CD4-positive, alpha-beta T cell treated with Interleukin-6 at 100 ng/mL for 8 hours (primary cell): ENCODE measurements around the gene NFIL3.
"Not testable (repeated sequence)": the region's sequence is repeated elsewhere in the genome, so short reads cannot be mapped to it uniquely, and the experiment has no call there.

Experiments used
- DNase-seq: peaks from one replicate; pipeline ENCODE4 v3.0.0-alpha.2; 2020; ENCODE audit warnings: mixed read lengths, low spot score

Gene NFIL3

GRCh38 chr9:91423785-91424402 lies at the start of gene NFIL3:
TSS of gene NFIL3 (minus strand) at chr9:91423832. CDS start at chr9:91410734, 13,098 bp downstream.
- peak; percentile 55 for DNase-seq

- DNase-seq: not testable (repeated sequence)
Observed at GRCh38 chr9:91471524-91471923, 47.9 kb upstream of the NFIL3 start.

GRCh38 chr9:91465420-91465819 lies 41.8 kb upstream of the NFIL3 start:
- no peak for DNase-seq

GRCh38 chr9:91458906-91459305 lies 35.3 kb upstream of the NFIL3 start:
- no peak for DNase-seq

- DNase-seq: no peak
Observed at GRCh38 chr9:91452844-91453243, 29.2 kb upstream of the NFIL3 start.

- DNase-seq: no peak
Observed at GRCh38 chr9:91451431-91452270, 28.0 kb upstream of the NFIL3 start.

GRCh38 chr9:91445135-91445534 lies 21.5 kb upstream of the NFIL3 start:
- DNase-seq: no peak

GRCh38 chr9:91443994-91444392 lies 20.4 kb upstream of the NFIL3 start:
- DNase-seq: no peak

GRCh38 chr9:91443321-91443993 lies 19.8 kb upstream of the NFIL3 start:
- DNase-seq: no peak

- DNase-seq: no peak
Observed at GRCh38 chr9:91436841-91437240, 13.2 kb upstream of the NFIL3 start.

- no peak for DNase-seq
Observed at GRCh38 chr9:91433180-91433579, 9.5 kb upstream of the NFIL3 start.

- DNase-seq: no peak
Observed at GRCh38 chr9:91431485-91431884, 7.9 kb upstream of the NFIL3 start.

- DNase-seq: no peak
Observed at GRCh38 chr9:91429501-91429900, 5.9 kb upstream of the NFIL3 start.

GRCh38 chr9:91428927-91429351 lies 5.3 kb upstream of the NFIL3 start:
- no peak for DNase-seq

GRCh38 chr9:91428436-91428835 lies 4.8 kb upstream of the NFIL3 start:
- DNase-seq: no peak

GRCh38 chr9:91427873-91428272 lies 4.2 kb upstream of the NFIL3 start:
- no peak for DNase-seq

- DNase-seq: peak; percentile 30
Observed at GRCh38 chr9:91426123-91426745, 2.6 kb upstream of the NFIL3 start.

- no peak for DNase-seq
Observed at GRCh38 chr9:91425271-91425670, 1.6 kb upstream of the NFIL3 start.

GRCh38 chr9:91424403-91425176 lies 958 bp upstream of the NFIL3 start:
- peak; percentile 27 for DNase-seq

- DNase-seq: peak; percentile 25
Observed at GRCh38 chr9:91422758-91423711, 597 bp downstream of the NFIL3 start.
